H1 (cell line): ENCODE measurements around the gene HMGCLL1.

ENCODE experiments used
- BRCA1 ChIP-seq: IDR thresholded peaks from 2 replicates; pipeline ENCODE4 v1.6.1; 2012; ENCODE audit warnings: low read depth, low read length, improper control_type of control experiment
- CTBP2 ChIP-seq: IDR thresholded peaks from 2 replicates; pipeline ENCODE4 v1.7.0; 2011; ENCODE audit warnings: borderline replicate concordance, mild to moderate bottlenecking, moderate library complexity, mixed read lengths, low read length; ENCODE audit not compliant: insufficient read depth, insufficient read length
- EP300 ChIP-seq, 2 experiments: IDR thresholded peaks; 1 replicate in 1 of 2; 2 replicates in 1 of 2; pipeline ENCODE4 v1.6.1; 2011 to 2012; ENCODE audit warnings: low read depth in 2 of 2, low read length in 2 of 2, mild to moderate bottlenecking in 2 of 2, borderline replicate concordance in 1 of 2, inconsistent platforms in 1 of 2, moderate library complexity in 1 of 2
- EZH2 ChIP-seq: fragments of 200-600 bp; sonication (generic); IDR thresholded peaks from 2 replicates; pipeline ENCODE4 v1.7.1; 2012; ENCODE audit warnings: low read depth, mild to moderate bottlenecking, moderate library complexity, low read length, inconsistent platforms; ENCODE audit not compliant: severe bottlenecking
- GABPA ChIP-seq: IDR thresholded peaks from 2 replicates; pipeline ENCODE4 v1.6.1; 2011; ENCODE audit warnings: mild to moderate bottlenecking, low read length, moderate library complexity, borderline replicate concordance; ENCODE audit not compliant: insufficient read depth
- POLR2A ChIP-seq, 2 experiments: IDR thresholded peaks; 1 replicate in 1 of 2; 2 replicates in 1 of 2; pipeline ENCODE4 v1.6.1; 2011; ENCODE audit warnings: low read depth in 2 of 2, low read length in 2 of 2, mild to moderate bottlenecking in 2 of 2; ENCODE audit errors: control extremely low read depth in 1 of 2
- SIN3A ChIP-seq, 2 experiments: IDR thresholded peaks in 1 of 2; conservative IDR thresholded peaks in 1 of 2; 2 replicates each; pipeline ENCODE4 v1.6.1; 2011 to 2012; ENCODE audit warnings: low read length in 2 of 2, improper control_type of control experiment in 1 of 2, low read depth in 1 of 2, mild to moderate bottlenecking in 1 of 2
- TAF1 ChIP-seq: IDR thresholded peaks from 2 replicates; pipeline ENCODE4 v1.6.1; 2011; ENCODE audit warnings: mild to moderate bottlenecking, low read depth, low read length
- TAF7 ChIP-seq: optimal IDR thresholded peaks from 2 replicates; pipeline ENCODE3; 2011; ENCODE audit warnings: low read depth, mild to moderate bottlenecking, inconsistent platforms, low read length, moderate library complexity, borderline replicate concordance
- TF ChIP-seq, protein P1 (sequence below), 3 experiments: IDR thresholded peaks; 1 replicate in 2 of 3; 2 replicates in 1 of 3; pipeline versions ENCODE4 v1.5.1 to v1.6.1; 2011; ENCODE audit warnings: low read length in 3 of 3, mild to moderate bottlenecking in 3 of 3, inconsistent platforms in 2 of 3, low read depth in 1 of 3, moderate library complexity in 1 of 3; ENCODE audit not compliant: insufficient read depth in 1 of 3; ENCODE audit errors: control extremely low read depth in 1 of 3
- TF ChIP-seq, protein P2 (sequence below): IDR thresholded peaks from 2 replicates; pipeline ENCODE4 v1.6.1; 2012; ENCODE audit warnings: inconsistent platforms
- TF ChIP-seq, protein P3 (sequence below): IDR thresholded peaks from 2 replicates; pipeline ENCODE4 v1.6.1; 2012; ENCODE audit warnings: inconsistent platforms
- TF ChIP-seq, protein P4 (sequence below): IDR thresholded peaks from 2 replicates; pipeline ENCODE4 v1.6.1; 2011; ENCODE audit warnings: low read length, improper control_type of control experiment

DNA sequence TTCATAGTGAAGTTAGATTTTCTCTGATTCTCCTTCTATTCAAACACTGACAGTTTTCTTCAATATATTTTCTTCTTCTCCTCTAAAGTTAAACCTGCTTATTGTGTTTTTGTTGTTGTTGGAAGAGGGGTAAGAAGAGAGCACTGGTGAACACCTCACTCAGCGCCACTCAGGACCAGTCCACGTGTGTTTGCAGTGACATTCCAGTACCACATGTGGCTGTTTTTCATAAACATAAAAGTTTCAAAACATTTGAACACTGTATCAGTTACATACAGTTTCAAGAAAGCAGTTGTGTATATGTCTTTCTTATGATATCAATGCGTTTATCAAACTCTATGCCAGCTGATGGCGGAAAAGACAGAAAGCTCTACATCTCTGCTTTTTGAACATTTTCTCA is 86.7 kb downstream of the HMGCLL1 start:
- TF ChIP-seq EZH2 (no peak), BRCA1 (no peak), GABPA (no peak), CTBP2 (no peak), SIN3A (conservative IDR thresholded peaks at IDR 0.05 in 1 of 2, IDR thresholded peaks at IDR 0.05 in 1 of 2; ENCODE audit: low read depth in 1 of 2, low read length in 2 of 2) (no peak), TAF1 (no peak), EP300 (IDR thresholded peaks at IDR 0.05; ENCODE audit: borderline replicate concordance in 1 of 2, low read depth in 2 of 2, low read length in 2 of 2) (no peak), TAF7 (no peak), POLR2A (IDR thresholded peaks at IDR 0.05; ENCODE audit: control extremely low read depth in 1 of 2, low read depth in 2 of 2, low read length in 2 of 2) (no peak)
- TF ChIP-seq, protein P1, sequence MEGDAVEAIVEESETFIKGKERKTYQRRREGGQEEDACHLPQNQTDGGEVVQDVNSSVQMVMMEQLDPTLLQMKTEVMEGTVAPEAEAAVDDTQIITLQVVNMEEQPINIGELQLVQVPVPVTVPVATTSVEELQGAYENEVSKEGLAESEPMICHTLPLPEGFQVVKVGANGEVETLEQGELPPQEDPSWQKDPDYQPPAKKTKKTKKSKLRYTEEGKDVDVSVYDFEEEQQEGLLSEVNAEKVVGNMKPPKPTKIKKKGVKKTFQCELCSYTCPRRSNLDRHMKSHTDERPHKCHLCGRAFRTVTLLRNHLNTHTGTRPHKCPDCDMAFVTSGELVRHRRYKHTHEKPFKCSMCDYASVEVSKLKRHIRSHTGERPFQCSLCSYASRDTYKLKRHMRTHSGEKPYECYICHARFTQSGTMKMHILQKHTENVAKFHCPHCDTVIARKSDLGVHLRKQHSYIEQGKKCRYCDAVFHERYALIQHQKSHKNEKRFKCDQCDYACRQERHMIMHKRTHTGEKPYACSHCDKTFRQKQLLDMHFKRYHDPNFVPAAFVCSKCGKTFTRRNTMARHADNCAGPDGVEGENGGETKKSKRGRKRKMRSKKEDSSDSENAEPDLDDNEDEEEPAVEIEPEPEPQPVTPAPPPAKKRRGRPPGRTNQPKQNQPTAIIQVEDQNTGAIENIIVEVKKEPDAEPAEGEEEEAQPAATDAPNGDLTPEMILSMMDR (IDR thresholded peaks at IDR 0.05; ENCODE audit: control extremely low read depth in 1 of 3, insufficient read depth in 1 of 3, low read depth in 1 of 3, low read length in 3 of 3) = no peak
- TF ChIP-seq, protein P2, sequence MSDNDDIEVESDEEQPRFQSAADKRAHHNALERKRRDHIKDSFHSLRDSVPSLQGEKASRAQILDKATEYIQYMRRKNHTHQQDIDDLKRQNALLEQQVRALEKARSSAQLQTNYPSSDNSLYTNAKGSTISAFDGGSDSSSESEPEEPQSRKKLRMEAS = no peak
- TF ChIP-seq, protein P3, sequence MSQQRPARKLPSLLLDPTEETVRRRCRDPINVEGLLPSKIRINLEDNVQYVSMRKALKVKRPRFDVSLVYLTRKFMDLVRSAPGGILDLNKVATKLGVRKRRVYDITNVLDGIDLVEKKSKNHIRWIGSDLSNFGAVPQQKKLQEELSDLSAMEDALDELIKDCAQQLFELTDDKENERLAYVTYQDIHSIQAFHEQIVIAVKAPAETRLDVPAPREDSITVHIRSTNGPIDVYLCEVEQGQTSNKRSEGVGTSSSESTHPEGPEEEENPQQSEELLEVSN = no peak
- TF ChIP-seq, protein P4, sequence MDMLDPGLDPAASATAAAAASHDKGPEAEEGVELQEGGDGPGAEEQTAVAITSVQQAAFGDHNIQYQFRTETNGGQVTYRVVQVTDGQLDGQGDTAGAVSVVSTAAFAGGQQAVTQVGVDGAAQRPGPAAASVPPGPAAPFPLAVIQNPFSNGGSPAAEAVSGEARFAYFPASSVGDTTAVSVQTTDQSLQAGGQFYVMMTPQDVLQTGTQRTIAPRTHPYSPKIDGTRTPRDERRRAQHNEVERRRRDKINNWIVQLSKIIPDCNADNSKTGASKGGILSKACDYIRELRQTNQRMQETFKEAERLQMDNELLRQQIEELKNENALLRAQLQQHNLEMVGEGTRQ = no peak
